Right ventricle myocardium superior (tissue), 1 donor: Measurements from ENCODE around the gene TMEFF2. TPM values are rescaled to one million over a fixed set of nuclear protein-coding genes. Genes with fewer than 3 reads are reported as not detected.
"Not testable (repeated sequence)": the region's sequence is repeated elsewhere in the genome, so short reads cannot be mapped to it uniquely, and the experiment has no call there.

Experiments used
- ATAC-seq: fragments of 200-7000 bp; cut with Tn5 transposase; one replicate; pipeline ENCODE4 v1.9.1; 2020; ENCODE audit warnings: mild to moderate bottlenecking; ENCODE audit not compliant: poor library complexity
- DNase-seq: peaks from one replicate; pipeline ENCODE4 v3.0.0-alpha.2; 2020
- intact Hi-C: fragments of 100-400 bp; cut with DNase I; formaldehyde crosslinking; loops from one replicate; pipeline ENCODE4 v1.11.2; 2022
- total RNA-seq: library from RNA; stranded (reverse); fragmentation: NEBNext Ultra II Directional; extraction: Animal tissue kit (Norgen Biotek cat#: 25700); gene quantifications from one replicate; pipeline ENCODE4 v1.2.1, GENCODE V29; 2021
- donor health status: DM: no; HTN: yes; CAD: no; lungs with severe emphysema.

TMEFF2 gene
- total RNA-seq, 1 donor from 2014 or later = 0.19 TPM

GRCh38 chr2:191931329-191931728, 263.4 kb downstream of the TMEFF2 start:
- intact Hi-C loops = no loop called here
- no peak for DNase-seq
- no peak for ATAC-seq

GRCh38 chr2:191930205-191930604, 264.5 kb downstream of the TMEFF2 start:
- intact Hi-C loops = no loop called here
- DNase-seq (no peak), ATAC-seq (no peak)

- intact Hi-C loops = no loop called here
- ATAC-seq = no peak
- DNase-seq = no peak
Observed at GRCh38 chr2:191929288-191929687, 265.4 kb downstream of the TMEFF2 start.

DNA sequence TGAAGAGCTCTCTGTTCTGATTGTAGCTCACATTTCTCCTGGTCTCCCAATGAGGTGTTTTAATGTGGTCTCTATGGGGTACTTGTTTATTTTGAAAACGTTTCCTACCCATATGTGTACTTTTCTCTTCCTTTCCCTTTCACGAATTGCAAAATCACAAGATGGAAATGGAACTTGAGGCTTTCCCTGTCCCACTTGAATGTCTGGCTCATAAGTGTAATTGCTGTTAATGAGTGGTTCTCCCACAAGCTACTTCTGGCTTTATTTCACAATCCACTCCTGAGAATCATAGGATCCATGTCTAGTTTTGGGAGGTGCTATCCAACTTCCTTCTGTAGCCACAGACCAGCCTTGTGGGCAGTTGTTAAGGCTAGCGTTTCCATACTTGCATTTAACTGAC, 266.7 kb downstream of the TMEFF2 start:
- ATAC-seq = no peak
- intact Hi-C loops = no loop called here
- DNase-seq = no peak

GRCh38 chr2:191927319-191927867, 267.3 kb downstream of the TMEFF2 start:
- DNase-seq (no peak), ATAC-seq (no peak)
- intact Hi-C loops = no loop called here

DNA sequence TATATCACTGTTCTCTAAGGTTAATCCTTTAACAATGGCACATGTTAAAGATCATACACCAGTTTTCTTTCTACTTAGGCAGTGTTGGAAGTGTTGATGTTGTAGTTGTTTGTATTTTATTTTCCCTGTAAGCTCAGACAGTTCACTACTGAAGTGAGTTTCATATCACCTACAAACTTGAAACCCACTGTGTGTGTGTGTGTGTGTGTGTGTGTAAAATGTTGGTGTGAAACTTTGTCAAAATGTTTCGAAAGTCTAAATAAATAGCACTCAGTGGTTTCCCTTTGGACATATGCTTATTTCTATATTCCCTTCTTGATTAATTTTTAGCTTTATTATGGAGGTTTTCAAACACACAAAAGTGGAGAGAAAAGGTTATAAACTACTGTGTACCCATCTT, 268.1 kb downstream of the TMEFF2 start:
- intact Hi-C loops = no loop called here
- ATAC-seq (no peak), DNase-seq (no peak)

DNA sequence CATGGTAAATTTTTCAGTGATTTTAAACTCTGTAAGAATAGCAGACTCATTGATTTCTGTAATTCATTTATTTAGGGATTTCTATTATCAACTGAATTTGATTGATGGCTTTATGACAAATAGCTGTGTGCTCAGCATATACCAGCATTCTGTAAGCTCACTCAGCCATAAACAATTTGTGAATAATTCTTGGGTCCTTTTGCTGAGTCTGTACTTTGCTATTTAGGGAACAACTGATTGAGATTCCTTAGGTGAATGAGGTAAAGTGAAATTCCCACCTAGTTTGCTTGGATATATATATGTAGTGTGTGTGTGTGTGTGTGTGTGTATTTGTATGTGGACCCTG, 271.1 kb downstream of the TMEFF2 start:
- ATAC-seq (no peak), DNase-seq (no peak)
- intact Hi-C loops = no loop called here

DNA sequence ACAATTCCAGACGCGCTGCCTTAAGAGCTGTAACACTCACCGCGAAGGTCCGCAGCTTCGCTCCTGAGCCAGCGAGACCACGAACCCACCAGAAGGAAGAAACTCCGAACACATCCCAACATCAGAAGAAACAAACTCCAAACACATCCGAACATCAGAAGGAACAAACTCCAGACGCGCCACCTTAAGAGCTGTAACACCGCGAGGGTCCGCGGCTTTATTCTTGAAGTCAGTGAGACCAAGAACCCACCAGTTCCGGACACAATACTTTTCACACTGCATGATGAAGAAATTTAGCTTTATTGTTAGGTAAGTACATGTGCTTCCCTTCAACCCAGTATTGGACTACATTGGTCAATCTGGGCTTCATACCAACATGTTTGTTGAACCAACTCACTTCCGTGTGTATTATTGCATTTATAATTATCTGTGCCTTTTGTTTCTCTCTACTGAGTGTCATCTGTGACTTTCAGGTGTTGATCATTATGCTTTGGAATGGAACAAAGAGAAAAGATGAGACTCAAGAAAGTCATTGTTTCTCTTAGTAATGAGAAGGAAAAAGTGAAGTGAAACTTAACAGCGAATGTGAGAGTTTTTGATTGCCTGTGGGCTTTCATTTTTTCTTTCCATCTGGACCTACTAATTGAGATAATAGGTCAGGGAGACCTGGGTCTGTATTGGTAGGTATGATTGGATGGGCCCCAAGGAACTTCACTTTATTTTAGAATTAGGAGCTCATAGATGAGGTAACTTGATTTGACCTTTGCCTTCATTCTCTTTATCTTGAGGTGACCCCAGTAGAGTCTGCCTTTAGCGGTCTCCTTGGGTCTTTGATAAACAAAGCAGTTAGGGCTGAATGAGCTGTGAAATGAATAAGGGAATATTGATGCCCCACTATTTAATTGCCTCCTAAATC, 271.7 kb downstream of the TMEFF2 start:
- ATAC-seq = no peak
- no peak for DNase-seq
- intact Hi-C loops = no loop called here

GRCh38 chr2:191921650-191922049, 273.1 kb downstream of the TMEFF2 start:
- intact Hi-C loops, DNase-seq, ATAC-seq: not testable (repeated sequence)

- no peak for DNase-seq
- no peak for ATAC-seq
- intact Hi-C loops = no loop called here
Observed at GRCh38 chr2:191920502-191920901, 274.2 kb downstream of the TMEFF2 start.

GRCh38 chr2:191917967-191918651, 276.6 kb downstream of the TMEFF2 start:
- intact Hi-C loops = loop anchor here (10.0 kb wide), 1 partner anchor 103 kb away; no protein-coding TSS in a partner anchor
- ATAC-seq (peak; percentile 96), DNase-seq (peak; percentile 48)

- ATAC-seq (no peak), DNase-seq (no peak)
- intact Hi-C loops = loop anchor here (10.0 kb wide), 1 partner anchor 103 kb away; no protein-coding TSS in a partner anchor
Observed at GRCh38 chr2:191917430-191917881, 277.3 kb downstream of the TMEFF2 start.

- ATAC-seq (no peak), DNase-seq (no peak)
- intact Hi-C loops = loop anchor here (10.0 kb wide), 1 partner anchor 102 kb away; no protein-coding TSS in a partner anchor
Observed at GRCh38 chr2:191916826-191917225, 277.9 kb downstream of the TMEFF2 start.

GRCh38 chr2:191915750-191916149, 279.0 kb downstream of the TMEFF2 start:
- no peak for DNase-seq
- no peak for ATAC-seq
- intact Hi-C loops = loop anchor here (10.0 kb wide), 1 partner anchor 101 kb away; no protein-coding TSS in a partner anchor

DNA sequence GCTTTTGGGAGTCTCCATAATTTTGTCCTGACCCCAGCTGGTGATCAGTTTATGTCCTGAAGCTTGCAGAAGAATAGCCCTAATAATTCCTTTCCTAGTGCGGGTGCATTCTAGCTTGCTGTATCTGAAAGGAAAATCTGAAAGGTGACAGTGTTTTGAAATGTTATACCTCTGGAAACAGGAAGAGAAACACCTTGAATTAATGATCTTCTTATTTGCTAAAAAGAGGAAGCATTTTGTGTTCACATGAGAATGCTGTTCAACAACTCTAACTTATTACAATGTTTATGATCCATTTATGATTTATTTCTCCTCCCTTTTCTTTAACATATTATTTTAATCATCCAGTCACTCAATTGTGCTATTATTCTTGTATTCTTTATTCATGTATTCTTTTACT, 280.9 kb downstream of the TMEFF2 start:
- intact Hi-C loops = loop anchor here (10.0 kb wide), 1 partner anchor 99 kb away; no protein-coding TSS in a partner anchor
- no peak for DNase-seq
- no peak for ATAC-seq

DNA sequence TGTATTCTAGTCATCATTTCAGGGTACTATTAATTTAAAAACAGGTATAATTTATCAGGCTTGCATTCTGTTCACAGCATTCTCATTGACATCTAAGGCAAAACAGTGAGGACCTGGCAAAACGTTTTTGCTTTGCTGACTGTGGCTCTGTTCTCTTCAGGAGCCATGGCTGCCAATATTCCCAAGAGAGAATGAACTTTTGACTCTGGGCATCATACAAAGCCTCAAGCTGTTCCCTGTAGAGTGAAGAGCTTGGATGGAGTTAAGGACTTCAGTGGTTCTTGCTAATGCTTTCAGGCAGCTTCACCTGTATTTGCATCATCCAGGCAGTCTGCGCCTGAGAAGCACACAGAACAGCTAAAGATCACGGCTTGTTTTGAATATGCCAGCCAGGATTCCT, 282.0 kb downstream of the TMEFF2 start:
- intact Hi-C loops = loop anchor here (10.0 kb wide), 1 partner anchor 98 kb away; no protein-coding TSS in a partner anchor
- no peak for DNase-seq
- no peak for ATAC-seq

DNA sequence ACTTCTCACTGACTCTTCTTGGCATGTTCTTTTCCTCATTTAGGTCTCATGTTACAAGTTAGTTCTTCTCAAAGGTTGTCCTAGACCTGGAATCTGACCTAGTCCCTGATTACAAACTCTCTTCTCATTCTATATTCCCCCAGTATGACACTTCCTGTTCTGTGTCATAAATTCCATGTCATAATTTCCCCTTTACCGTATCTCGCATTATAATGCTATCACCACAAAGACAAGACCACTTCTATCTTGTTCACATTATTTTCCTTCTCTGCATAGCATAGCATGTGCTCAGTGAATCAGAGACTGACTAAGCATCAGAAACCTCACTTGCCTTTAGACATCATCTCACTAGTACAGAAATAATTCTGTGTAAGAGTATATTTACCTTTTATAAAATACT, 284.2 kb downstream of the TMEFF2 start:
- ATAC-seq (no peak), DNase-seq (no peak)
- intact Hi-C loops = loop anchor here (10.0 kb wide), 1 partner anchor 96 kb away; no protein-coding TSS in a partner anchor

DNA sequence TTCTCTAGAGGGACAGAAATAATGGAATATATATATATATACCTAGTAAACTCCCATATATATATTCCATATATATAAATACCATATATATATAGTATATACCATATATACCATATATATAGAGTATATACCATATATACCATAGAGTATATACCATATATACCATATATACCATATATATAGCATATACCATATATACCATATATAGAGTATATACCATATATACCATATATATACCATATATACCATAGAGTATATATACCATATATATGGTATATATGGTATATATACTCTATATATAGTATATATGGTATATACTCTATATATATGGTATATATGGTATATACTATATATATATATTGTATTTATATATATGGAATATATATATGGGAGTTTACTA, 285.9 kb downstream of the TMEFF2 start:
- intact Hi-C loops = no loop called here
- ATAC-seq = no peak
- DNase-seq = no peak

GRCh38 chr2:191907545-191907944, 287.2 kb downstream of the TMEFF2 start:
- ATAC-seq (peak; percentile 93), DNase-seq (no peak)
- intact Hi-C loops = no loop called here
